Progenitor cell of endocrine pancreas (in vitro differentiated cells): Measurements from ENCODE around the gene MUL1. TPM values are rescaled to one million over a fixed set of nuclear protein-coding genes. Genes with fewer than 3 reads are reported as not detected.
"Not testable (repeated sequence)": the region's sequence is repeated elsewhere in the genome, so short reads cannot be mapped to it uniquely, and the experiment has no call there.

Experiments used
- DNase-seq: peaks from one replicate; pipeline ENCODE4 v3.0.0; 2021; ENCODE audit warnings: low spot score; ENCODE audit not compliant: unreplicated experiment
- H3K27ac Mint-ChIP-seq: 2 replicates; pipeline ENCODE4 v1.8.0; 2021; ENCODE audit warnings: mild to moderate bottlenecking, moderate library complexity, mixed read lengths
- H3K27me3 Mint-ChIP-seq: 2 replicates; pipeline ENCODE4 v1.8.0; 2021; ENCODE audit warnings: mixed read lengths
- H3K36me3 Mint-ChIP-seq: 2 replicates; pipeline ENCODE4 v1.8.0; 2022; ENCODE audit warnings: mixed read lengths; ENCODE audit not compliant: insufficient read depth
- H3K4me1 Mint-ChIP-seq: 2 replicates; pipeline ENCODE4 v1.8.0; 2021; ENCODE audit warnings: low read depth, mixed read lengths
- H3K4me3 Mint-ChIP-seq: 2 replicates; pipeline ENCODE4 v1.8.0; 2021; ENCODE audit warnings: low read depth, mild to moderate bottlenecking, moderate library complexity, mixed read lengths
- H3K9me3 Mint-ChIP-seq: 2 replicates; pipeline ENCODE4 v1.8.0; 2021; ENCODE audit warnings: low read depth, mixed read lengths
- total RNA-seq: library from RNA; stranded (reverse); gene quantifications from 2 replicates; pipeline ENCODE4 v1.2.1, GENCODE V29; 2021
- TF ChIP-seq, protein P1 (sequence below): fragments of 200-600 bp; sonication (generic); IDR thresholded peaks from one replicate; pipeline ENCODE4 v1.5.0; 2021; ENCODE audit warnings: antibody characterized with exemption, mild to moderate bottlenecking; ENCODE audit not compliant: unreplicated experiment

MUL1 gene
- total RNA-seq, 1 donor from 2014 or later, result 25.1 TPM

DNA sequence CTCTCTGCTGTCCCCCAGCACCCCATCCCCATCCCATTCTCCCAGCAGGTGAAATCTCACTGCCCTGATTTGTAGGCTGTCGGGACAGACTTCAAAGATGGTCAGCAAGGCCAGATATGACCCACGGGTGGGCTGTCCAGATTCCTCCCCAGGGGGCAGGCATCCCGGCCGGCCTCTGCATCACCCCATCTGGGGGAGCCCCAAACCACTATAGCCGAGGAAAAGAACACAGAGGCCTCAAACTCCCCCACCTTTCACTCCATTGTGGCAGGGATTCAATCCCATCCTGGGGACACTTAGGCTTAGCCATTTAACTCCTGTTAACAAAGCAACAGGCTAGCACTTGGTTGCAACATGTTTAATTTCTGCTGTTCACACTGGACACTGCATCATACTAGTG lies 8.8 kb downstream of the MUL1 start:
- Mint-ChIP-seq H3K9me3 (no peaks in the 10 kb centered on the region), H3K27me3 (peaks cover 12% of the 10 kb centered on the region), H3K36me3 (peaks cover 8% of the 10 kb centered on the region), H3K27ac (no peak overlapping the region), H3K4me3 (no peak overlapping the region), H3K4me1 (no peaks in the 10 kb centered on the region)
- no peak for DNase-seq
- TF ChIP-seq, protein P1, sequence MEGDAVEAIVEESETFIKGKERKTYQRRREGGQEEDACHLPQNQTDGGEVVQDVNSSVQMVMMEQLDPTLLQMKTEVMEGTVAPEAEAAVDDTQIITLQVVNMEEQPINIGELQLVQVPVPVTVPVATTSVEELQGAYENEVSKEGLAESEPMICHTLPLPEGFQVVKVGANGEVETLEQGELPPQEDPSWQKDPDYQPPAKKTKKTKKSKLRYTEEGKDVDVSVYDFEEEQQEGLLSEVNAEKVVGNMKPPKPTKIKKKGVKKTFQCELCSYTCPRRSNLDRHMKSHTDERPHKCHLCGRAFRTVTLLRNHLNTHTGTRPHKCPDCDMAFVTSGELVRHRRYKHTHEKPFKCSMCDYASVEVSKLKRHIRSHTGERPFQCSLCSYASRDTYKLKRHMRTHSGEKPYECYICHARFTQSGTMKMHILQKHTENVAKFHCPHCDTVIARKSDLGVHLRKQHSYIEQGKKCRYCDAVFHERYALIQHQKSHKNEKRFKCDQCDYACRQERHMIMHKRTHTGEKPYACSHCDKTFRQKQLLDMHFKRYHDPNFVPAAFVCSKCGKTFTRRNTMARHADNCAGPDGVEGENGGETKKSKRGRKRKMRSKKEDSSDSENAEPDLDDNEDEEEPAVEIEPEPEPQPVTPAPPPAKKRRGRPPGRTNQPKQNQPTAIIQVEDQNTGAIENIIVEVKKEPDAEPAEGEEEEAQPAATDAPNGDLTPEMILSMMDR, result no peak

DNA sequence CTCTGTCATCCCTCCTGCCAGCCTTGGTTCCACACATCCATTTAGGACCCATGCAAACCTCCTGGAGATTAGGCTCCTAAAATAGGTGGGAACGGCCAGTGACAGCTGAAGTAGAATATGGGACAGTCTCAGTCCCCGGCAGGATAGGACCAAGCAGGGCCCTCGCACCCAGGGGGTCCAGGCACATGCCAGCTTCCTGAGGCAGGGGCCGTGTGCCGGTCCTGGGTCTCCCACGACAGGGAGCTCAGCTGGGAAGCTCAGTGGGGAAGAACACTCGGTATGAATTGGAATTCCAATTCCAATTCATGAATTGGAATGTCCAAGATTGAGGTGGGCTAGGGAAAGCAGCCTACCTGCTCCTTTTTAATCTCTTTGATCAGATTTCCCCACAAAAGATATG lies 9.8 kb downstream of the MUL1 start:
- Mint-ChIP-seq H3K27me3 (peaks cover 13% of the 10 kb centered on the region), H3K36me3 (peaks cover 8% of the 10 kb centered on the region), H3K9me3 (no peaks in the 10 kb centered on the region), H3K4me3 (no peak overlapping the region), H3K4me1 (no peaks in the 10 kb centered on the region), H3K27ac (no peak overlapping the region)
- DNase-seq, result no peak
- TF ChIP-seq, protein P1, result no peak

DNA sequence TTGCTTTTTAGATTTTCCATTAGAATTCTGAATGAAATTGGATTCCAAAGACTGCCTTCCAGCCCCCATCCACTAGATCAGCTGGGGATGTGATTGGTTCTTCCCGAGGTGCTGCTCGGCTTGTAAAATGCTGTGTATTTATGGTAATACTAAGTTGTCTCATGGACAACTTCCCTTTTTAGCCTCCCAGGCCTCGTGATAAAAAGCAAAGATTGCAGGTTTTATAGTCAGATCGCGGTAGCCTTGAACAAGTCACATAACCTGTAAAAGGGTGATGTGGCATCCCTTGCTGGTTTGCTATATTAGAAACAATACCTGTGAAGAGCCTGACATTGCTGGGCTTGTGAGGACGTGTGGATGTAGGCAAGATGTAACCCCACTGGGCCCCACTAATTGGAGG lies 10.4 kb downstream of the MUL1 start:
- TF ChIP-seq, protein P1, result no peak
- H3K27me3 Mint-ChIP-seq, result peaks cover 19% of the 10 kb centered on the region
- no peak overlapping the region for H3K4me3 Mint-ChIP-seq
- DNase-seq, result no peak
- H3K27ac Mint-ChIP-seq, result no peak overlapping the region
- H3K4me1 Mint-ChIP-seq, result no peaks in the 10 kb centered on the region
- no peaks in the 10 kb centered on the region for H3K9me3 Mint-ChIP-seq
- peaks cover 8% of the 10 kb centered on the region for H3K36me3 Mint-ChIP-seq

- not testable (repeated sequence) for H3K9me3 Mint-ChIP-seq, H3K27ac Mint-ChIP-seq, DNase-seq, H3K4me3 Mint-ChIP-seq, H3K4me1 Mint-ChIP-seq, H3K36me3 Mint-ChIP-seq
- peaks cover 19% of the 10 kb centered on the region for H3K27me3 Mint-ChIP-seq
Measured at GRCh38 chr1:20496725-20497383, 11.1 kb downstream of the MUL1 start.

DNA sequence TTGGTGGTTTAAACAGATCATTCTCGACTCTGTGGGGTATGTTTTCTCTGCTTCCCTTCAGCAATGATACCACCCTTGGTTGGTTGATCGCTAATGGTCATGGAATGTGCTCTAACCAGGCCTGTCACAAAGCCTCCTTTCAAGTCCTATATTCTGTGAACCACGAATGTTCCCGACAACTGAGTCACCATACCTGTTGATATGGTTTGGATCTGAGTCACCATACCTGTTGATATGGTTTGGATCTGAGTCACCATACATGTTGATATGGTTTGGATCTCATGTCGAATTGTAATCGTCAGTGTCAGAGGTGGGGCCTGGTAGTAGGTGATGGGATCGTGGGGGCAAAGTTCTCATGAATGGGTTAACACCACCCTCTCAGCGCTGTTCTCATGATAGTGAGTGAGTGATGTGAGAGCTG lies 11.7 kb downstream of the MUL1 start:
- DNase-seq, result no peak
- Mint-ChIP-seq H3K27ac (no peak overlapping the region), H3K27me3 (peaks cover 21% of the 10 kb centered on the region), H3K4me1 (no peaks in the 10 kb centered on the region), H3K4me3 (no peak overlapping the region), H3K36me3 (peaks cover 8% of the 10 kb centered on the region), H3K9me3 (no peaks in the 10 kb centered on the region)
- TF ChIP-seq, protein P1, result no peak

DNA sequence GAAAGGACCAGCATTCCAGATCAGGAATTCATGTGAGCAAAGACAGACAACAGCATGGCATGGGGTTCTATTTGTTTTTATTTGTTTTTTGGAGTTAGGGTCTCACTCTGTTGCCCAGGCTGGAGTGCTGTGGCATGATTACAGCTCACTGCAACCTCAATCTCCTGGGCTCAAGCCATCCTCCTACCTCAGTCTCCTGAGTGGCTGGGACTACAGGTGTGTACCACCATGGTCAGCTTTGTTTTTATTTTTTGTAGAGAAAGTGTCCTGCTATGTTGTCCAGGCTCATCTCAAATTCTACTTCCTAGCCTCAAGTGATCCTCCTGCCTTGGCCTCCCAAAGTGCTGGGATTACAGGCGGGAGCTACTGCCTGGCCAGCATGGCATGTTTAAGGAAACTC lies 12.3 kb downstream of the MUL1 start:
- Mint-ChIP-seq H3K36me3 (peaks cover 6% of the 10 kb centered on the region), H3K27ac (no peak overlapping the region), H3K4me1 (no peaks in the 10 kb centered on the region), H3K27me3 (peaks cover 21% of the 10 kb centered on the region), H3K4me3 (no peak overlapping the region), H3K9me3 (no peaks in the 10 kb centered on the region)
- TF ChIP-seq, protein P1, result no peak
- DNase-seq, result no peak
